GM18868 (cell line): ENCODE data around the gene UPF3A.
"Not testable (repeated sequence)": the region's sequence is repeated elsewhere in the genome, so short reads cannot be mapped to it uniquely, and the experiment has no call there.

Source experiments
- ATAC-seq: cut with Tn5 transposase; IDR thresholded peaks from one replicate; pipeline ENCODE4 v1.9.1; 2021; ENCODE audit warnings: mild to moderate bottlenecking, moderate library complexity; ENCODE audit not compliant: unreplicated experiment

Gene UPF3A, protein sequence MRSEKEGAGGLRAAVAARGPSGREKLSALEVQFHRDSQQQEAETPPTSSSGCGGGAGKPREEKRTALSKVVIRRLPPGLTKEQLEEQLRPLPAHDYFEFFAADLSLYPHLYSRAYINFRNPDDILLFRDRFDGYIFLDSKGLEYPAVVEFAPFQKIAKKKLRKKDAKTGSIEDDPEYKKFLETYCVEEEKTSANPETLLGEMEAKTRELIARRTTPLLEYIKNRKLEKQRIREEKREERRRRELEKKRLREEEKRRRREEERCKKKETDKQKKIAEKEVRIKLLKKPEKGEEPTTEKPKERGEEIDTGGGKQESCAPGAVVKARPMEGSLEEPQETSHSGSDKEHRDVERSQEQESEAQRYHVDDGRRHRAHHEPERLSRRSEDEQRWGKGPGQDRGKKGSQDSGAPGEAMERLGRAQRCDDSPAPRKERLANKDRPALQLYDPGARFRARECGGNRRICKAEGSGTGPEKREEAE

DNA sequence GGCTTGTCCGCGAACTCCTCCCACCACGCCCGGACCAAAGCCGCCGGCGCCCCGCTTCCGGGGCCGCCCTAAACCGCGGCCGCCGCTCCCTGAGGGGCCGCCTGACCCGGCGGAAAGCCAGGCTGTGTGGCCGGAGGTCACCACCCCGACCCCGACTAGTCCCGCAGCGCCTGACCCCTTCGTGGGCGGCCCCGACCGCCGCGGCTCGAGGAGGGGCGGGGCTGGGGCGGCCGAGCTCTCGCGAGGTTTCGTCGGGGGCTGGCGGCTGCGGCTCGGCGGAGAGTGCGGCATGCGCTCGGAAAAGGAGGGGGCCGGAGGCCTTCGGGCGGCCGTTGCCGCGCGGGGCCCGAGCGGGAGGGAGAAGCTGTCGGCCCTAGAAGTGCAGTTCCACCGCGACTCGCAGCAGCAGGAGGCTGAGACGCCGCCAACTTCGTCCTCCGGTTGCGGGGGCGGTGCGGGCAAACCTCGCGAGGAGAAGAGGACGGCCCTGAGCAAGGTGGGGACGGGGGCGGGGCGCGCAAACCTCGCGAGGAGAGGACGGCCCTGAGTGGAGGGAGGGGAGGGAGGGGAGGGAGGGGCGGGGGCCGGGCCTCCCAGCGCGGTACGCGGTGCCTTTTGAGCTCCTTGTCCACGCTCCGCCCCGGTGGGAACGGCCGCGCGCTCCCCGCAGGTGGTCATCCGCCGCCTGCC, at the start of gene UPF3A:
Gene UPF3A, plus strand, starts transcription at position 251 of the 690 bp plus-strand sequence. Its CDS starts 39 bp downstream, at position 290.
- ATAC-seq, result peak; percentile 63

DNA sequence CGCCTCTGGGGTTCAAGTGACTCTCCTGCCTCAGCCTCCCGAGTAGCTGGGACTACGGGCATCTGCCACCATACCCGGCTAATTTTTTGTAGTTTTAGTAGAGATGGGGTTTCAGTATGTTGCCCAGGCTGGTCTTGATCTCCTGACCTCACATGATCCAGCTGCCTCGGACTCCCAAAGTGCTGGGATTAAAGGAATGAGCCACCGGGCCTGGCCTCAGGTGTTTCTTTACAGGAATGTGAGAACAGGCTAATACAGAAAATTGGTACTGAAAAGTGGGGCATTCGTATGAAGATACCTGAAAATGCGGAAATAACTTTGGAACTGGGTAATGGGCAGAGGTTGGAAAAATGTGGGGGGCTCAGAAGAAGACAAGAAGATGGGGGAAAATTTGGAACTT, 49.5 kb upstream of the UPF3A start:
- ATAC-seq, result no peak

DNA sequence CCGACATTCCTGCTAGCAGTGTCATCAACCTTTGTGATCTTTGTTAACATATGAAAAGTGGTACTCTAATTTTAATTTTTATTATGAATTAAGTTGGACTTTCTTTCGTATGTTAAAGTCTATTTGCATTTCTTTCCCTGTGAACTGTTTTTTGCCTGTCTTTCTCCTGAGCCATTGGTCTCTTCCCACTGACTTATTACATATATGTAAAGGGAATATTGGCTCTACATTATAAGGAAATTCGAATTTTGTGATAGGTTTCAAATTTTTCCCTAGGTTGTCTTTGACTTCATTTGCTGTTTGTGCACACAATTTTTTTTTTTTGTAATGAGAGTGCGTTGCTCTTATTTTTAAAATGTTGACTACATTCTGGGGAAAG, 47.1 kb upstream of the UPF3A start:
- ATAC-seq, result no peak

DNA sequence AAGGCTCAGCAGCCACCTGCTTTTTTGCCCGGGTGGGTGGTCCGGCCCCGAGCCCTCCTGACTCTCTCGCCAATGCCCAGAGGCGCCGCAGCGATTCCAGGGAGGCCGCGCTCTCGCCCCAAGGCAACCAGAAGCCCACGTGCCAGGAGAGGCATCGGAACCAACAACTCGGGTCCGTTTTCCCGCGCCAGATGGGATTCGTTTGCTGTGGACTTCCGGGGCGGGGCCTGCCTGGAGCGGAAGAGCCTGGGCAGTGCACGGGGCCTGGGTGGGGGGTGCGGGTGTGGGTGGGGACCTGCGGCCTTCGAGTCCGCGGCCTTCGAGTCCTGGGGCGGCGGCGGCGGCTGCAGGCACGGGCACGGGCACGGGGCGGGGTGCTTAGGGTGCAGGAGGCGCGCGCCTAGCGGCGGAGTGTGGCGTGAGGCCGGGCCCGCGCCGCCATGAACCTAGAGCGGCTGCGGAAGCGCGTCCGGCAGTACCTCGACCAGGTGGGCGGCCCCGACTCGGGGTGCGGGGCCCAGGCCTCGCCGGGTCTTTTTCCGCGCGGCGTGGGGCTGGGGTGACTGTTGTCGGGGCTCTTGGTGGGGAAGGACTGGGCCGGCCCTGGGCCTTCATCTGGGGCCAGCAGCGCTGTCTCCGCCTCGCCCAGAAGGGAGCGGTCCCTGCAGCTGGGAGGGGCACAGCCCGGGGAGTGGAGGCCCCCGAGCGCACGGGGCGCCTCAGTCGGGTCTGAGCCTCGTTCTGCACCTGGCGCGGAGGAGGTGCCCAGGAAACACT, 46.6 kb upstream of the UPF3A start, which contains the start of gene CDC16:
Gene CDC16, plus strand, starts transcription at position 253 of the 777 bp plus-strand sequence. Its CDS starts 188 bp downstream, at position 441.
- peak; percentile 90 for ATAC-seq

DNA sequence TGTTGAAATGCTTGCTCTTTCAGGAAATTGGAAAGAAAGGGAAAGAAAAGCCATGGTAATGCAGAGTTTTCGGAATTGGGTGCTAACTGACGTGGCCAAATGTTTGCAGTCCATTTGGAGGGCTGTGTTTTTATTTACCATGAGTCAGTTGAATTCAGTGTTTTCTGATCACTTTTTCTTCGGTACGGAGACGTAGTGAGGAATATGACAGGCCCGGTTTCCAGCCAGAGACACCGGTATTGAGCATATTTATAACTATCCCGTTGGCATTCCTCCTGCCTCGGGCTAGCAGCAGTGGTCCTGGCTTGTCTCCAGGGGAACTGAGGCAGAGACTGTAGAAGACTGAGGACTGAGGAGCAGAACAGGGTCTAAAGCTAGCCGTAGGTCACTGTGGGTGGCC, 45.7 kb upstream of the UPF3A start:
- ATAC-seq, result no peak

GRCh38 chr13:114236227-114236626, 45.2 kb upstream of the UPF3A start:
- no peak for ATAC-seq

DNA sequence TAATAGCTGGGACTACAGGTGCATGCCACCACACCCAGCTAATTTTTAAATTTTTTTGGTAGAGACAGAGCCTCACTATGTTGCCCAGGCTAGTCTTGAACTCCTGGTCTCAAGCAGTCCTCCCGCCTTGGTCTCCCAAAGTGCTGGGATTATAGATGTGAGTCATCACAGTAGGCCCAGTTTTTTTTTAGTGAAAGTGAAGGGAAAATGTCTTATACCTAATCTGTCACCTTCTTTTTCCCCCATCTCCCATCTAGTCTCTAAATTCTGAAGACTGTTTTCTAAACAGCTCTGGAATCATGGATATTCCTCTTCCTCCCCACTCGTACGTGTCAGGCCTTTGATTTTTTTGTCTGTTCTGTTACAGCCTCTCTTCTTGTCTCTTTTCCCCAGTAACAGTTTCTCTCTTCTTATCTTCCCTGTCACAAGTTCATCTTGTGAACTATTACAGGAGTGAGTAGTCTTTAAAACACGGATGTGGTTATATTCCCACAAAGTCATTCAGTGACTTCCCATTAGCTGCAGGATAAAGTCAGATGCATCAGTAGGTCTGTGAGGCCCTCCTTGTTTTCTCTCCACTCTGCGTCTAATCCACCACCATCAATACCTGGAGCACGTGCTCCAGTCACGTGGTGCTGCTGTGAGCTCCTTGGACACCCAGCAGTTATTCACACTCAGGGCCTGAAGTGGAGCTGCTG, 43.8 kb upstream of the UPF3A start:
- ATAC-seq, result no peak

DNA sequence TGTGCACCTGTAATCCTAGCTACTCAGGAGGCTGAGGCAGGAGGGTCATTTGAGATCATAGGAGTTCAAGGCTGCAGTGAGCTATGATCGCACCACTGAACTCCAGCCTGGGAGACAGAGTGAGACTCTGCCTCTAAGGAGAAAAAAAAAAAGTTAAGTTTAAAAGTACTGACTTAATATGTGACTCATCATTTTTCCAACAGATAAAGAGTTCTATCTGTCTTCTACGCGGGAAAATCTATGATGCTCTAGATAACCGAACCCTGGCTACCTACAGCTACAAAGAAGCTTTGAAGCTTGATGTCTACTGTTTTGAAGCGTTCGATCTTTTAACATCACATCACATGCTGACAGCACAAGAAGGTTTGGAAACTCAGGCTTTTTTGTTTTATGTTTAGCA, 39.5 kb upstream of the UPF3A start:
- no peak for ATAC-seq

DNA sequence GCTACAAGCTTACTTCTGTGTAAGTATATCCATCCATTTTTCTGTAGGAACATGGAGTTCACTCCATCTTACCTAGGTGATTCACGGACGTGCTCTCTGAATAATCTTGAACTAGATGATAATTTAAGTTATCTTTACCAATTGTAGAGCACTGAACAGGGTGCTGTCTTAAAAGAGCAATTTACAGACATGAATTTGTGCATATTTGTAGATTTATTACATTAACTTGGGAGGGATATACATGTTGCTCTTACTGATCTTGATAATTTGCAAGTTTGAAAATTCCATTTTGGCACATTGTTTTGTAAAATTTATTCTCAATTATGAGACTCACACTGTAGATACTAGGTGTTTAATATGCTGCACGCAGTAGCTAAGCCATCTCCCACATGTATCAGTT, 37.4 kb upstream of the UPF3A start:
- no peak for ATAC-seq

DNA sequence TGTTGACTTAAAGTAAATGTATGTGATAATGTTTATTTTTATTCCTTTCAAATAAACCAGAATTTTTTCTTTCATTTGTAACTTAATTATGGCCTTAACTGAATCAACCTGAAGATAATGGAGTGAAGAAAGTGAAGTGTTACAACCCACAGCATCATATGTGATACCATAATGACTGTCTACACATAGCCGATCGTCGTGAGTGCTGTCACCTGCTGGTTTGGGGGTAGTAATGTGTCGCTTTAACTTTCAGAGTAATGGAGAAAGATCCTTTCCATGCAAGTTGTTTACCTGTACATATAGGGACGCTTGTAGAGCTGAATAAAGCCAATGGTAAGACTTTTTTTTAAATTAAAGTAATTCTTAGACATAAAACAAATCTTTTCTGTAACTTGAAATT, 36.8 kb upstream of the UPF3A start:
- no peak for ATAC-seq

DNA sequence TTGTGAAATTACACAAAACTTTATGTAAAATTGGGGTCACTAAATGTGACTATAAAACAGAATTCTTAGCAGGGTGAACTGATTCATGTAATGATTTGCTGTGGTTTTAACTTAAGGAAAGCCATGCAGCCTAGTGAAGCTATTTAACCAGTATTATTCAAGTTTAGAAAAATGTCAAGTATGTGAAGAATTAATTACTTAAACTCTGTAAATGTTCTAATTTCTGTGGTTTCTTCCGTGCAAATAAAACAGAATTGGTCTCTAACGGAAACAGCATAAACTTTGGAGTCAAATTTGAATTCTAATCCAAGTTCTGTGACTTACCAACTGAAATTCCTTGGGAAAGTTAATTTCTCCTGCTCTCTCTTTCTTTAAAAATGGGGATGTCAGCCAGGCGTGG, 33.4 kb upstream of the UPF3A start:
- no peak for ATAC-seq

DNA sequence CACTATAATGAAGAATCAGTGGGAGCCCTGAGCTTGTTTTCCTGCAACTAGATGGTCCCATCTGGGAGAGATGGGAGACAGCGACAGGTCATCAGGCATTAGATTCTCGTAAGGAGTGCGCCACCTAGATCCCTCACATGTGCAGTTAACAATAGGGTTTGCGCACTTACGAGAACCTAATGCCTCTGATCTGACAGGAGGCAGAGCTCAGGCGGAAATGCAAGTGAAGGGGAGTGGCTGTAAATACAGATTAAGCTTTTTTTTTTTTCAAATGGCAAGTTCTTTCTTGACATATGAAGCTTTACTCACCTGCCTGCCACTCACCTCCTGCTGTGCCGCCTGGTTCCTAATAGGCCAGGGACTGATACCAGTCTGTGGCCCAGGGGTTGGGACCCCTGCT, 32.3 kb upstream of the UPF3A start:
- ATAC-seq, result no peak

DNA sequence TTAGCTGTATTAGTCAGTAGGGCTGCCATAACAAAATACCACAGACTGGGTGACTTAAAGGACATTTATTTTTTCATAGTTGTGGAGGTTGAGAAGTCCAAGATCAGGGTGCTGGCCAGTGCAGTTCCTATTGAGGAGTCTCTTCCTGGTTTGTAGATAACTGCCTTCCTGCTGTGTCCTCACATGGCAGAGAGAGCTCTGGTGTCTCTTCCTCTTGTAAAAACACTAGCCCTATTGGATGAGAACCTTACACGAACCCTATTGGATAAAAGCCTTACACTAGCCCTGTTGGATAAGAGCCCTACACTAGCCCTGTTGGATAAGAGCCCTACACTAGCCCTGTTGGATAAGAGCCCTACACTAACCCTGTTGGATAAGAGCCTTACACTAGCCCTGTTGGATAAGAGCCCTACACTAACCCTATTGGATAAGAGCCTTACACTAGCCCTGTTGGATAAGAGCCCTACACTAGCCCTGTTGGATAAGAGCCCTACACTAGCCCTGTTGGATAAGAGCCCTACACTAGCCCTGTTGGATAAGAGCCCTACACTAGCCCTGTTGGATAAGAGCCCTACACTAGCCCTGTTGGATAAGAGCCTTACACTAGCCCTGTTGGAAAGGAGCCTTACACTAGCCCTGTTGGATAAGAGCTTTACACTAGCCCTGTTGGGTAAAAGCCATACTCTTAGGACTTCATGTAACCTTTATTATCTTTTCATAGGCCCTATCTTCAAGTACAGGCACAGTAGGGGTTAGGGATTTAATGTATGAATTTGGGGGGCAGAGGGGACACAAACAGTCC, 29.6 kb upstream of the UPF3A start:
- not testable (repeated sequence) for ATAC-seq

GRCh38 chr13:114256547-114256946, 24.9 kb upstream of the UPF3A start:
- ATAC-seq, result no peak

- no peak for ATAC-seq
These were observed 24.4 kb upstream of the UPF3A start for GRCh38 chr13:114257014-114257413.

DNA sequence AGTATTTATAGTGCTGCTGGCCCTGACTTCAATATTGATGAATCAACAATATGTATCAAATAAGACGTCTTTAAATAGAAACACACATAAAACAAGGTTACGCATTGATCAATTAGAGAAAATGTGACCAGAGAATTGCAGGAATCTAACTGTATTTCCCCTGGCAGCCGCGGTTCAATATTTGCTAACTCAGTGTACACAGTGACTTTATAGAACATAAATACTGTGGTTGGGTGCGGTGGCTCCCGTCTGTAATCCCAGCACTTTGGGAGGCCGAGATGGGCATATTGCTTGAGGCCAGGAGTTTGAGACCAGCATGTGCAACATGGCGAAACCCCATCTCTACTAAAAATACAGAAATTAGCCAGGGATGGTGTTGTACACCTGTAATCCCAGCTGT, 22.8 kb upstream of the UPF3A start:
- ATAC-seq, result no peak

DNA sequence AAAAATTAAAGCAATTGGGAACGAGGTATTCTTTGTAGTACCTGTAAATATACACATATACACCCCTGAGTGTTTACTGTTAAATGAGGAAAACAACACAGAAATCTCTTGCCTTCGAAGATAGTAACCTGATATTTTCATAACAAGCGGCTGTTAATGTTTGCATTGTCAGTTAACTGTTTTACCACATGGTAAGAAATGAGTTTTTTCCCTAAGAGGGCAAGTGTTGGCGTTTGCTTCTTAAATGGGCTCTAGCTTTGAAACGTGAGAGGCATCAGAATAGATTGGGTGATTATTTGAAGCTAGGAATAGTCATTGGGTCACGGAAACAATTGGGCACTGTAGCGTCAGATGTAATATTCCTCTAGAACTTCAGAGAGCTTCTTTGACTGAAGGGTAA, 22.0 kb upstream of the UPF3A start:
- ATAC-seq, result no peak

- no peak for ATAC-seq
These were observed 21.4 kb upstream of the UPF3A start for GRCh38 chr13:114259974-114260373.

DNA sequence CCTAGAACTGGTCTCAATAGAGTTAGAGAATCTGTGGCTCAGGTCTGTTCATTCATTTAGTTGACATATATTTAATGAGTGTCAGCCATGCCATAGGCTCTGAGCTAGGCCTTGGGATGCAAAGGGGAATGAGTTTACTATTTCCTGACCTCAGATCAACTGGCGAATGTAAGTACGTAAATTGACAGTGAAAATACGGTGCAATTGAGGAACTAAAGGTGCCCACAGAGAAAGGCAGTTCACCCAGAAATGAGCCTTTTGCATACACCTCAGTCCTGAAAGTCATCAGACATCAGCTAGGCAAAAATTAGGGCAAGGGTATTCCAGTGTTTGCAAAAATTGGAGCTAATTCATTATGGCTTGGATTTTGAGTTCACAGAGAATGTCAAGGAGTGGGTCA, 20.6 kb upstream of the UPF3A start:
- no peak for ATAC-seq
